ENCODE measurements around the gene ARHGAP19. TPM values are rescaled to one million over a fixed set of nuclear protein-coding genes. Genes with fewer than 3 reads are reported as not detected.

ARHGAP19 gene
- polyA plus RNA-seq, 1 donor from 2014 or later: 5.2 TPM

DNA sequence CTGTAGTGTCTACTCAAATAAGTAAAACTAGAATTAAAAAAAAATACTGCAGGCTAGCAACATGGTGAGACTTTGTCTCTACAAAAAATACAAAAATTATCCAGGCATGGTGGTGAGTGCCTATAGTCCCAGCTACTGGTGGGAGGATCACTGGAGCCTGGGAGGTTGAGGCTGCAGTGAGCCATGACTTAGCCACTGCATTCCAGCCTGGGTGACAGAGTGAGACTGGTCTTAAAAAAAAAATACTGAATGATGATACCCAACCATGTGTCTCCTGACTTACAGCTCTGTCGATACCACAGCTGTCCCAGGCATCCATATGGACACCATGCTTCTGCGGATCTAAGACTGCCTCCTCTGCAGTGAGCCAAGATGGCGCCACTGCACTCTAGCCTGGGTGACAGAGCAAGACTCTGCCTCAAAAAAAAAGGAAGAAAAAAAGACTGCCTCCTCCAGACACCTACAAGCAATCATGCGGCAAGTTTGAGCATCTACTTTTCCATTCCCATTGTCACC is 18.7 kb upstream of the ARHGAP19 start:
- TF ChIP-seq SMC3 (conservative IDR thresholded peaks at IDR 0.05; ENCODE audit: poor library complexity) (no peak), RAD21 (conservative IDR thresholded peaks at IDR 0.05) (no peak), POLR2AphosphoS5 (IDR thresholded peaks at IDR 0.05) (no peak), TAF1 (IDR thresholded peaks at IDR 0.05; ENCODE audit: low read depth) (no peak), MXI1 (conservative IDR thresholded peaks at IDR 0.05; ENCODE audit: poor library complexity, severe bottlenecking) (no peak), EZH2 (IDR thresholded peaks at IDR 0.05; ENCODE audit: borderline replicate concordance, insufficient read depth, low read length, poor library complexity, severe bottlenecking) (no peak), EP300 (conservative IDR thresholded peaks at IDR 0.05; ENCODE audit: poor library complexity, severe bottlenecking) (no peak)
- TF ChIP-seq, protein P1, sequence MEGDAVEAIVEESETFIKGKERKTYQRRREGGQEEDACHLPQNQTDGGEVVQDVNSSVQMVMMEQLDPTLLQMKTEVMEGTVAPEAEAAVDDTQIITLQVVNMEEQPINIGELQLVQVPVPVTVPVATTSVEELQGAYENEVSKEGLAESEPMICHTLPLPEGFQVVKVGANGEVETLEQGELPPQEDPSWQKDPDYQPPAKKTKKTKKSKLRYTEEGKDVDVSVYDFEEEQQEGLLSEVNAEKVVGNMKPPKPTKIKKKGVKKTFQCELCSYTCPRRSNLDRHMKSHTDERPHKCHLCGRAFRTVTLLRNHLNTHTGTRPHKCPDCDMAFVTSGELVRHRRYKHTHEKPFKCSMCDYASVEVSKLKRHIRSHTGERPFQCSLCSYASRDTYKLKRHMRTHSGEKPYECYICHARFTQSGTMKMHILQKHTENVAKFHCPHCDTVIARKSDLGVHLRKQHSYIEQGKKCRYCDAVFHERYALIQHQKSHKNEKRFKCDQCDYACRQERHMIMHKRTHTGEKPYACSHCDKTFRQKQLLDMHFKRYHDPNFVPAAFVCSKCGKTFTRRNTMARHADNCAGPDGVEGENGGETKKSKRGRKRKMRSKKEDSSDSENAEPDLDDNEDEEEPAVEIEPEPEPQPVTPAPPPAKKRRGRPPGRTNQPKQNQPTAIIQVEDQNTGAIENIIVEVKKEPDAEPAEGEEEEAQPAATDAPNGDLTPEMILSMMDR (IDR thresholded peaks at IDR 0.05; ENCODE audit: poor library complexity, severe bottlenecking): no peak
- TF ChIP-seq, protein P2, sequence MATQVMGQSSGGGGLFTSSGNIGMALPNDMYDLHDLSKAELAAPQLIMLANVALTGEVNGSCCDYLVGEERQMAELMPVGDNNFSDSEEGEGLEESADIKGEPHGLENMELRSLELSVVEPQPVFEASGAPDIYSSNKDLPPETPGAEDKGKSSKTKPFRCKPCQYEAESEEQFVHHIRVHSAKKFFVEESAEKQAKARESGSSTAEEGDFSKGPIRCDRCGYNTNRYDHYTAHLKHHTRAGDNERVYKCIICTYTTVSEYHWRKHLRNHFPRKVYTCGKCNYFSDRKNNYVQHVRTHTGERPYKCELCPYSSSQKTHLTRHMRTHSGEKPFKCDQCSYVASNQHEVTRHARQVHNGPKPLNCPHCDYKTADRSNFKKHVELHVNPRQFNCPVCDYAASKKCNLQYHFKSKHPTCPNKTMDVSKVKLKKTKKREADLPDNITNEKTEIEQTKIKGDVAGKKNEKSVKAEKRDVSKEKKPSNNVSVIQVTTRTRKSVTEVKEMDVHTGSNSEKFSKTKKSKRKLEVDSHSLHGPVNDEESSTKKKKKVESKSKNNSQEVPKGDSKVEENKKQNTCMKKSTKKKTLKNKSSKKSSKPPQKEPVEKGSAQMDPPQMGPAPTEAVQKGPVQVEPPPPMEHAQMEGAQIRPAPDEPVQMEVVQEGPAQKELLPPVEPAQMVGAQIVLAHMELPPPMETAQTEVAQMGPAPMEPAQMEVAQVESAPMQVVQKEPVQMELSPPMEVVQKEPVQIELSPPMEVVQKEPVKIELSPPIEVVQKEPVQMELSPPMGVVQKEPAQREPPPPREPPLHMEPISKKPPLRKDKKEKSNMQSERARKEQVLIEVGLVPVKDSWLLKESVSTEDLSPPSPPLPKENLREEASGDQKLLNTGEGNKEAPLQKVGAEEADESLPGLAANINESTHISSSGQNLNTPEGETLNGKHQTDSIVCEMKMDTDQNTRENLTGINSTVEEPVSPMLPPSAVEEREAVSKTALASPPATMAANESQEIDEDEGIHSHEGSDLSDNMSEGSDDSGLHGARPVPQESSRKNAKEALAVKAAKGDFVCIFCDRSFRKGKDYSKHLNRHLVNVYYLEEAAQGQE (IDR thresholded peaks at IDR 0.05; ENCODE audit: borderline replicate concordance): no peak
- Histone ChIP-seq H2AFZ (ENCODE audit: low read depth, low read length) (no peak overlapping the region), H3K36me3 (ENCODE audit: insufficient read depth, low read length) (no peaks in the 10 kb centered on the region)

DNA sequence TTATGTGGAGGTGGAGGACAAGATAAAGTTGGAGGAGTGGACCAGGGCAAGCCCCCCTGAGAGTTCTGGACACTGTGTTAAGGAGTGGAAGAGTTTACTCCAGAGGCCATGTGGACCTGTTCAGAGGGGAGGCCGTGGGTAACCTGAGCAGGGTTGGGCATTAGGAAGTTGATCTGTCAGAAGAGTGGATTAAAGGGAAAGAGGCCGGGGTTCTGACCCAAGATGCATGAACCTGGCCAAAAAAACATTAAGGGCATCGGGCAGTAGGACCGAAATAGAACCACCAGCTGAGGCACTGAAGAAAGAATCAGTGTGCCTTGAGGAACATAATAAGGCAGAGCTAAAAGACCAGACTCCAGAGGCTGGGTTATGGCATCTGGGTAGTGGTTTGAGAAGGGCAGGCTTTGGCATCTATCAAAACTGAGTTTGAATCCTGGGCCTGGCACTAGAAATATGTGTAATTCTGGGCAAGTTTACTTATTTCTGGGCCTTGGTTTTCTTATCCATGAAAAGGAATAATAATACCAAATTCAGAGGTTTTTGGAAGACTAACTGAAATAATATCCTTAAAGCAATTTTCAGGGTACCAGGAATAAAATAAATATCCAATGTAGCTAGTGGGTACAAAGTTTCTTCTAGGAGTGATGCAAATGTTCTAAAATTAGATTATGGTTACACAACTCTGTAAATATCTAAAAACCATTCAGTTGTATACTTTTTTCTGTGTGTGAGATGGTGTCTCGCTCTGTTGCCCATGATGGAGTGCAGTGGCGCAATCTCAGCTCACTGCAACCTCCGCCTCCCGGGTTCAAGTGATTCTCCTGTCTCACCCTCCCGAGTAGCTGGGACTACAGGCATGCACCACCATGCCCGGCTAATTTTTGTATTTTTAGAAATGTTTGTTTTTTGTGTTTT is 15.7 kb upstream of the ARHGAP19 start:
- Histone ChIP-seq H3F3A (ENCODE audit: insufficient read depth, low read length, poor library complexity, severe bottlenecking) (no peaks in the 10 kb centered on the region), H3K36me3 (ENCODE audit: insufficient read depth, low read length) (no peaks in the 10 kb centered on the region), H3K9ac (ENCODE audit: low read length) (no peak overlapping the region), H3K27ac (ENCODE audit: low read length) (no peak overlapping the region), H2AFZ (ENCODE audit: low read depth, low read length) (no peak overlapping the region), H3K27me3 (ENCODE audit: insufficient read depth, low read depth, low read length) (no peaks in the 10 kb centered on the region), H3K4me2 (ENCODE audit: low read length) (no peak overlapping the region), H3K9me2 (ENCODE audit: insufficient read depth, low read length) (no peaks in the 10 kb centered on the region), H3K9me3 (ENCODE audit: low read length) (no peaks in the 10 kb centered on the region), H3K79me2 (replicated peaks; ENCODE audit: insufficient read depth, low read length) (no peaks in the 10 kb centered on the region), H3K4me3 (ENCODE audit: low read length) (no peak overlapping the region), H4K20me1 (ENCODE audit: insufficient read depth) (no peaks in the 10 kb centered on the region)
- TF ChIP-seq RAD21 (conservative IDR thresholded peaks at IDR 0.05) (no peak), EZH2 (IDR thresholded peaks at IDR 0.05; ENCODE audit: borderline replicate concordance, insufficient read depth, low read length, poor library complexity, severe bottlenecking) (no peak), TAF1 (IDR thresholded peaks at IDR 0.05; ENCODE audit: low read depth) (no peak), SMC3 (conservative IDR thresholded peaks at IDR 0.05; ENCODE audit: poor library complexity) (no peak), POLR2AphosphoS5 (IDR thresholded peaks at IDR 0.05) (no peak), EP300 (conservative IDR thresholded peaks at IDR 0.05; ENCODE audit: poor library complexity, severe bottlenecking) (no peak), MXI1 (conservative IDR thresholded peaks at IDR 0.05; ENCODE audit: poor library complexity, severe bottlenecking) (no peak)
- TF ChIP-seq, protein P1 (IDR thresholded peaks at IDR 0.05; ENCODE audit: poor library complexity, severe bottlenecking): no peak
- TF ChIP-seq, protein P2 (IDR thresholded peaks at IDR 0.05; ENCODE audit: borderline replicate concordance): no peak

More for the DNA sequence above, 18.7 kb upstream of the ARHGAP19 start:
- Histone ChIP-seq H3K27me3 (ENCODE audit: insufficient read depth, low read depth, low read length) (no peaks in the 10 kb centered on the region), H3K79me2 (replicated peaks; ENCODE audit: insufficient read depth, low read length) (no peaks in the 10 kb centered on the region), H3F3A (ENCODE audit: insufficient read depth, low read length, poor library complexity, severe bottlenecking) (no peaks in the 10 kb centered on the region), H3K4me2 (ENCODE audit: low read length) (no peak overlapping the region), H3K9me2 (ENCODE audit: insufficient read depth, low read length) (no peaks in the 10 kb centered on the region), H3K9me3 (ENCODE audit: low read length) (no peaks in the 10 kb centered on the region), H3K4me3 (ENCODE audit: low read length) (no peak overlapping the region), H4K20me1 (ENCODE audit: insufficient read depth) (no peaks in the 10 kb centered on the region), H3K9ac (ENCODE audit: low read length) (no peak overlapping the region), H3K27ac (ENCODE audit: low read length) (no peak overlapping the region)

All from neural cell (in vitro differentiated cells).